Activated CD4-positive, alpha-beta T cell treated with anti-CD3 and anti-CD28 coated beads, Interleukin-2, Interleukin-6, amounts not matched to agents 100 ng/mL and 50 ng/mL, durations not matched to agents 16 hours and 8 hours (primary cell): ENCODE results near the gene SCEL.
"Not testable (repeated sequence)": the region's sequence is repeated elsewhere in the genome, so short reads cannot be mapped to it uniquely, and the experiment has no call there.

Source experiments
- DNase-seq: peaks from one replicate; pipeline ENCODE4 v3.0.0-alpha.2; 2020

Gene SCEL

DNA sequence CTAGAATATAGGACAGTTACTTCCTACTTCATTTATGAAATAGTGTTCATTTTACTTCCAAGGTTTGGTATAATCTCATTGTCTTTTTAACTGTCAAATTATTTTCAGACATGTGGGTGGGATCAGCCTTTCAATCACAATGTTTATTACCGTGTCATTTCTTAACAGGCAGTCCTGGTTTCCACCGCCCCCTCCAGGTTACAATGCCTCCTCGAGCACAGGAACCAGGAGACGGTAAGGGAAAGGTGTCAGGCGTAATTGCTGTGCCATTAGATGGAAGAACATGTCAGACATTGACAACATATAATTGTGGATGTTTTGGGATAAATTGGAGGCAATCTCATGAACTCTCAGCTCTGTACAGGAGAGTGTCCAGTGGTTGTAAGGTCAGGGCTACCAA, 36.5 kb downstream of the SCEL start:
- DNase-seq, result no peak

DNA sequence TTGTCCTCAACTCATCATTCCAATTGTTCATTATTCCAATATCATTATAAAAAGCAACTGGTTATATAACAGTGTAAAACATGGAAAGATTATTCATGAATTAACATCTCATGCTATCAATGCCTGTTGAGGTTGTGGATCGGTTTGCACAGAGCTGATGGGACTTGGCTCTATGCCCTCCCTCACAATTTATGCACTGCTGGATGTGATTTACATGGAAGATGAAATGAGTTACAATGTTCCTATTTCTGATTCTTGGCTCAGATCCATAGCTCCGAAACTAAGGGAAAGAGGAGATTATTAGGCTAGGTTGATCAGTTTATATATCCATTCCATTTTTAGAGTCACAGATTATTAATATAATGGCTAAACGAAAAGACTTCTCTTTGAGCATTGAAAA, 38.6 kb downstream of the SCEL start:
- no peak for DNase-seq

DNA sequence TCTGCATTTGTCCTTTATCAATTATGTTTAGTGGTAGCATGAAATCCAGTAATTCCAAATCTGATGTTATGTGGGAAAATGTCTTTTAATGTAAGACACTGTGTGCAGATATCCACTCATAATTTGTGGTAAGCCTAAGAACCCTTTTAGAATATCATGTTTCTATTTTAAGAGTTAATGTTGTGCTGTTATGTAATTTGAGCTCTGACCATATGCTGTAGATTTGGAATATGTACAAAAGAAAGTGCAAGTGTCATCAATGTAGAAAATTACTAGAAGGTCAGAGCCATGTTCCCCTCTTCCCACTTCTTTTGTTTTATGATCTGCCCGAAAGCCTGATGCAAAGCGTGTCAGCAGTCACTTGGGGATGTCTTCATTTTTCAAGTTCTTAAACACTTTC, 44.5 kb downstream of the SCEL start:
- DNase-seq, result no peak

DNA sequence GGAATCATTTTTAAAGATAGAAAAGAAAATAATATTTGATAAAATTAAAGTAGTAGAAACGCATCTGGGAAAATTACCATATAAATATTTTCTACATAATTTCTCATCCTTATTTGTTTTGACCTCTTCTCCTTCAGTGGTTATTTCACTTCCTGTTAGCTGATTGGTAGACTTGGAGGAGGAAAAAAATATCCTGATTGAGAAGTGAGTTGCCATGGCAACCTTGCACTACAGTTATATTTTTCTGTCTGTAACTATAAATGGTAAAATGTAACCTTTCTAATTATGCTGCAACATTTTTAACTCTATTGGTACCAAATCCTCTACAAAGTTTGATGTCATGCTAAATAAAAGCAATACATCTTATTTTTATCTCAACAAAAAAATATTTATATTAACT, 45.2 kb downstream of the SCEL start:
- DNase-seq, result no peak

DNA sequence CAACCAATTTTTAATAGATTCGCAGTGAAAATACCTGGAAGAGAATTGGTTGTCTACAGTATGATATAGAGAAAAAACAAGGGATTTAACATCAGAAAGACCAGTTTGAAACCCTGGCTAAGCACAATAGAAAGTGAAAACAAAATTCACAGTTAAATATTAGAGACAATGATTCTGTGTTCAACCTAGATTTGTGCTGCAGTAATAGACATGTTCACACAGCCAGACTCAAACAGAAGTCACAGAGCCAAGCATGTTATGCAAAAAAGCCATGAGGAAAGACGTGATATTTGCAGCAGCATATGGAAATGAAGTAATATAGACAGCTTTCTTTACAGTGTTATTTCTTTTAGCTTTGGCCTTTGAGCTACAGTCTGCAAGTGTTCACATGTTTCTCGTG, 48.1 kb downstream of the SCEL start:
- no peak for DNase-seq

DNA sequence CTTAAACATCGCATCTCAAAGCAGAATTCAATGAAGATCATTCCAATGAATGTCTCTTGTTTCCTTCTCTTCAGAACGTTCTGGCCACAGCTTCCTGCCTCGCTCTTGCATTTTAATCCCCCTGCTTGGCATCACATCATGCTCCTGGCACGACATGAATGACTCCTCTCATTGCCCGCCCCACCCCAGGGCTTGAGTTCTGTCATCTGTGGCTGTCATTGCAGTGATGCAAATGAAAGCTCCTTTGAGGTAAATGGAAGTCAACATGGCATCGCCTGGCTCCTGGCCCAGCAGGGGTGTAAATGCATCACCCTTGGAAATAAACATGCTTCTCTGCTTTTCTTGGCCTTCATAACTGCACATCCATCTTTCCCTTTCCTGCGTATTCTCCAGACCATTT, 48.6 kb downstream of the SCEL start:
- no peak for DNase-seq

DNA sequence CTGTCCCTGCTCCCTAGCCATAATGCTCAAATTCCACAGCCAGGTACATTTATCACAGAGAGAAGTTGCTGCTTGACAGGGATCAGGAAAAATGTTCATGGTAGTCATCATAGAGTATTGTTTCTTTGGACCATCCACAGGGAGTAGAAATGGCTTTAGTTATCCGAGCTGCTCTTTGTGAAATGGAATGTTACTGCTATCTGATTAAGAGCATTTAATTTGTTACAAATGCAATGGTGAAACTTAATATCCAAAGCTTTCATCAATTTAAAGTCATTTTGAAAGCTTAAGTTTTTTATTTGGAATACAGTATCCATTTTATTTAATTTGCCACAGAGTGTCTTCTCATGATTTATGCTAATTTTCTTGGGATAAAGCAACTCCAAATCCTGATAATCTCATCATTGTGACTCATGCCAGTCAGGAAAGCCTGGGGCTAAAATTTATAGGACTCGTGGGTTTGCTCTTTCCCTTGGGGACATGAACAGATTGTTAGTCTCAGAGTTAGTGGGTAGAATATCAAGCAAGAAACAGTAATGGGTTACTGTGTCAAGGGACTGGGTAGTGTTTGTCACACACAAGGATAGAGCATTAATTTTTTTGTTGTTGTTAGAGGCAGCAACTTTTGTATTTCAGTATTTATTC, 59.8 kb downstream of the SCEL start:
- no peak for DNase-seq

DNA sequence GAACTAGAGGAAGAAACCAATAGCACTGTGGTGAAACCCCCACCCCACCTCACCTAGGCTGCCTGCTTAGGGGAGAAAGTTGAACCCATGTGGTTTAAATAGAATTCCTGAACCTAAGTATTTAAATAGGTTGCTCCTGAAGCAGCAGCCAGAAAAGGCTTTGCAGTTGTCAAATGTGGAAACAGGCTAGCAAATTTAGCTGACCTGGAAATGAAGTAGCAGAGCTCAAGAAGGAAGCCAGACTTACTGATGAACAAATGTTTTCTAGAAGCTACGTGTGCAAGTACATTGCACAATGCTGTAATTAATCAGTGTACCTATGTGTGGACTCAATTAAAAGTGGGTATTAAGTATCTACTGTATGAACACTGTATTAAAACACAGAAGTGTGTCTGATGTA, 61.3 kb downstream of the SCEL start:
- DNase-seq, result no peak

DNA sequence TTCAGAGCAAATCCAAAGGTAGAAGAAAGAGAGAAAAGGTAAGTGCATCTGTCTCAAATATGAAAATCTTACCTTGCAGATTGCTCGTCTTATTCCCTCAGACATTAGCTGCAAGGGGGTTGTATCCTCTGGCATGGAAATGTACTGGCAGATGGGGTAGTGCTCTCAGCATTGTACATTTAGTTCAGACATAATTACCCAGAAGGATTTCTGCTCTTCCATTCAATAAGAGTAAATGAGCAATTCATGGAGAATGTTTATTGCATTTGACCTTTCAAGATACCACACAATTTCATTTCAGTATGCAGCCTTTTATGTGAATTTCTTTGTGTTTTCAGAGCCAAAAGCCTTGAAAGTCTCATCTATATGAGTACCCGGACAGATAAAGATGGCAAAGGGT, 63.8 kb downstream of the SCEL start:
- no peak for DNase-seq

DNA sequence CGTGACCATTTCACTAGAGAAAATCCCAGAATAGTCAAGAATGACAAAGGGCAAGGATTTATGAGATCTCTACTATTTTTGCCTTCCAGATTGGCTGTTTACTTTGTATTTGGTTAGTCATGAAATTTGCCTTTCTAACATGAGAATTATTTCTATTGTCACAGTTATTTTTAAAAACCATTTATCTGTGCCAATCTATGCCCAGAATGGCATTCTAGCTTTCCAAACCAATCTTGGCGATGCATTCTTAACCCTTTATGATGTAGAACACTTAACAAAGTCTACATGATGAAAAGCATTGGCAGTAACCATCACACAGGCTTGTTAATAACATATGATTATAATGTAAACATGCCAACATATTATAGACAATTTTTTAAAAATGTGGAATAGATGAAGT, 65.2 kb downstream of the SCEL start:
- DNase-seq, result no peak

DNA sequence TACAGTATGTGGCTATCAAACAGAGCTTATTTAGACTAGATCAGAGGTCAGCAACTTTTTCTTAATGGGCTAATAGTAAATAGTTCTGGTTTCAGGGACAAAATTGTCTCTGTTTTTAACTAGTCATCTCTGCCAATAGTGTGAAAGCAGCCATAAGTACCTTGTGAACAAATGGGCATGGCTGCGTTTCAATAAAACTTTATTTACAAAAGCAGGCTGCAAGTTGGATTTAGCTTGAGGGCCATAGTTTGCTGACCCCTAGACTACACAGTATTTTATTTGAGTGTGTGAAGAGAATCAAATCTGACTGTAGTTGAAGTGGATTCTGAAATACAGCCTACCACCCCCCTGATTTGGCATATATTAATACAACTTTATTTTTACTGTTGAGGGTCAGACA, 75.6 kb downstream of the SCEL start:
- DNase-seq, result no peak

DNA sequence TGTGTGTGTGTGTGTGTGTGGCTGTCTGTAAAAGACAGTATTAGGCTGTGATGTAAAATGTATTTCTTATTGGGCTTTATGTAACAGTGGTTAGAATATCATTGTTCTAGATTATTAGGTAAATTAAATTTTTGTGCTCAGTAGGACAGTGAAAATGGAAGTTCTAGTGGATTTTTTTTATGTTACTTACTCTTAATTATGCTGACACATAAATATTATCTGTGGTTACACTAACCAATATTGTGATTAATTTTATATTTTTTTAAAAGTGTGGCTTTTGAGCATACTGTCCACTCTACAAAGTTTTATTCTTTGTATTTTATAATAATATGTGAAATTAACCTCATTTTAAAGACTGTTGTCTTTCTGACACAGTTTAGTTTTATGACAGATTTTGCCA, 80.5 kb downstream of the SCEL start:
- DNase-seq, result no peak

DNA sequence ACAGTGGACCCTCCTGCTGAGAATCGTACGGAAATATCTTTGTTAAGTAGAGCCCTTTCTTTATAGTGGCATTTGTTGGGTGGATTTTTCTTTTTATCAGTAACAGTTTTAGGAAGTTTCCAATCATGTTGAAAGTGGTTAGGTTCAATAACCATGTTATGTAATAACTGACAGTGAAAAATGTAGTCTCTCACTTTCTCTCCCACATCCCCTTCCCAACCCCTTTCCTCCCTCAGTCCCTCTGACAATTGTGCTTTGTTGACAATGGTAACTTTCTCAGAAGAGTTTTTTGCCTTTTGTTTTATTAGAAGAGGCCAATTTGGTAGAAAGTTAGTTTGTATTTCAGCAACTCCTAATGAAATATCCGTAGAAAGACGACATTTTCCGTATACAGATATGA, 84.1 kb downstream of the SCEL start:
- no peak for DNase-seq

DNA sequence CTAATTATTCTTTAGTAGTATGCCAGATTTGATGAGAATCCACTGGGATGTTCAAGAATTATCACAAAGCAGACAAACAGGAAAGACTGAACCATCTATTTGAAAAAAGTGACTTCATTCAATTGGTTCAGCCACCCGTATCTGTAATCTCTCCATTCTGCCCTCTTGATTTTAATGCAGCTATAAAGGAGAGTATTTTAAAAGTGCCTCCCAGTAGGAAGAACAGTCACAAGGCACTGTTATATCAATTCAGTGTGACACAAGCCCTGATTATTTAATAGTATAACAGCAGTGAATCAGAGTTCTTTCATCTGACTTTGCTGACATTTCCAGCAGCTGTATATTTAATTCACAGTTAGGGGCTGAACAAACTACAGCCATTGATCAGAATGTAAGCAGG, 84.6 kb downstream of the SCEL start:
- no peak for DNase-seq

DNA sequence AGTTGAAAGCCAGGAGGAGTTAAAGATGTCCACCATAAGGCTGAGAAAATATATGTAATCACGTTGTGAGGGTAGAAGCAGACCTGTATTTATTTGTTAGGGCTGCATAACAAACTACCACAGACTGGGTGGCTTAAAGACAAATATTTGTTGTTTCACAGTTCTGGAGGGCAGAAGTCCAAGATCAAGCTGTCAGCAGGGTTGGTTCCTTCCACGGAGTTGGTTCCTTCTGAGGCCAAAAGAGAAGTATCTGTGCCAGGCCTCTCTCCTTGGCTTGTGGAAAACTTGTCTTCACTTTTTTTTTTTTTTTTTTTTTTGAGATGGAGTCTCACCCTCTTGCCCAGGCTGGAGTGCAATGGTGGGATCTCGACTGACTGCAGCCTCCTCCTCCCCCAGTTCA, 88.3 kb downstream of the SCEL start:
- DNase-seq, result no peak

DNA sequence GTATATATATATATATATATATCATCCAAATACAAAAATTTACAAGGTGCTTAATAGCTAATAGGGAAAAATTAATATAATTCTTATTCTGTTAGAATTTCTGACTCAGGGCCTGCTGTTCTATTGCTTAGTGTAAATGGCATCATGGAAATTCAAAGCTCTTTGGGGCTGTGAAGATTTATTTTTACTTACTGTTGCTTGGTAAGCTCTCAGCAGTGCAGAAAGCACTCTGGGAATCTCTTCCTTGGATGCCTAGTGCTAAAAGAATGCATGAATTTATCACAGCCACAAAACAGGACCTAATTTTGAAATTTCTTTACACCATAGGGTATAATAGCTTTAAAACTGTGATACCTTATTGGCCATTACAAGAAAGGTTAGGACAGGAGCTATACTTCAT, 92.7 kb downstream of the SCEL start:
- DNase-seq, result no peak

DNA sequence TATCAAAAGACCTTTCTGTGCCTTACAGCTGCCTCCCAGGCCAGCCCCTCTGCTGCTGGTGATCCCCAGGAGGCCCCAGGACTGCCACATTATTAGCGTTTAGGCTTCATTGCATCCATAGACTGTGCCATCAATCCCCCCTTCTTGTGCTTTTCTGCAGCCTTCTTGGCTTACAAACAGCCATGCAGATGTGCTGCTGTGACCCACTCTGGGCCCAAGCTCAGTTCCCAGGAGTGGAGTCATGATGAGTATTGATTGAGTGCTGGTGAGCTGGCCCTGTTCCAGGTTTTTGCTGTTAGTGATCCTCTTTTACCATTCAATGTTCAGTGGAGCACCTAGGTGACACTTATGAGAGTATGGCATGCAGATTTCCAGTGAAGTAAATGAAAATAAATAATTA, 102.1 kb downstream of the SCEL start:
- DNase-seq, result no peak

DNA sequence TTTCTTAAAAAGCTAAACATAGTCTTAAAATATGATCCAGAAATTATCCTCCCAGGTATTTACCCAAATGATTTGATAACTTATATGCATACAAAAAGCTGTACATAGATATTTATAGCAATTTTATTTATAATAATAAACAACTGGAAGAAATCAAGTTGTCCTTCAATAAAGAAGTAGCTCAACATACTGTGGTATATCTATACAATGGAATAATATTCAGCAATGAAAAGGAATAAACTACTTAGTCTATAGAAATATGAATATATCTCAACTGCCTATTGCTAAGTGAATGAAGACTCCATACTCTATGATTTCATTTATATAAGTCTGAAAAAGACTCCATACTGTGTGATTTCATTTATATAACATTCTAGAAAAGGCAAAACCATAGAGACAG, 114.9 kb downstream of the SCEL start:
- DNase-seq, result no peak

DNA sequence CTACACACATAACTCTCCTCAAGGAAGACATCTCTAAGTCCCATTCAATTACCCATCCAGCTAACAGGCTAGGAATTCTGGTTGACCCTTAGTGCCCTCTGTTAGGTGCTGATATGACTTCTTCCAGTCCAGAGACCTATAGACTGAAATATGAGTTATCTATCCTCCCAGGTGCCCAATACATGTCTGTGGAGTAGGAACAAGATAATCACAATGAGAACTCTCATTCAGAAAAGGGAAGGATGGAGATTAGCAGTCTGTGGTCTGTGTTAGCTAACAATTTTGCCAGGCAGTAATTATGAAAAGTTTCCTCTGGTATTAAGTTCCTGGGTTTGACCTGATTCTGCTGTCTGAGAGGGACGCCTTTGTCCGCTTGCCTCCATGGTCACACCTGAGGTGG, 117.8 kb downstream of the SCEL start:
- DNase-seq, result no peak

DNA sequence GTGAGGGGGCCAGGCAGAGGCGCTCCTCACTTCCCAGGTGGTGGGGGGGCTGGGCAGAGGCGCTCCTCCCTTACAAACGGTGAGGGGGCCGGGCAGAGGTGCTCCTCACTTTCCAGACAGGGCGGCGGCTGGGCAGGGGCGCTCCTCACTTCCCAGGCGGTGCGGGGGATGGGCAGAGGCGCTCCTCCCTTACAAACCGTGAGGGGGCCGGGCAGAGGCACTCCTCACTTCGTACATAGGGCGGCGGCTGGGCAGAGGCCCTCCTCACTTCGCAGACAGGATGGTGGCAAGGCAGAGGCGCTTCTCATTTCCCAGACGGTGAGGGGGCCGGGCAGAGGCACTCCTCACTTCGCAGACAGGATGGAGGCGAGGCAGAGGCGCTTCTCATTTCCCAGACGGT, 124.5 kb downstream of the SCEL start:
- DNase-seq, result not testable (repeated sequence)

DNA sequence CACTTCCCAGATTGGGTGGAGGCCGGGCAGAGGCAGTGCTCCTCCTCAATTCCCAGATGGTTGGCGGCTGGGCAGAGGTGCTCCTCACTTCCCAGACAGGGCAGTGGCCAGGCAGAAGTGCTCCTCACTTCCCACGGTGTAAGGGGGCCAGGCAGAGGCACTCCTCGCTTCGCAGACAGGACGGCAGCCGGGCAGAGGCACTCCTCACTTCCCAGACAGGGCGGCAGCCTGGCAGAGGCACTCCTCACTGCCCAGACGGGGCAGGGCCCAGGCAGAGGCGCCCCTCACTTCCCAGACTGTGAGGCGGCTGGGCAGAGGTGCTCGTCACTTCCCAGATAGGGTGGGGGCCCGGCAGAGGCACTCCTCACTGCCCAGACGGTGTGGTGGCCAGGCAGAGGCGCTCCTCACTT, 125.3 kb downstream of the SCEL start:
- no peak for DNase-seq

DNA sequence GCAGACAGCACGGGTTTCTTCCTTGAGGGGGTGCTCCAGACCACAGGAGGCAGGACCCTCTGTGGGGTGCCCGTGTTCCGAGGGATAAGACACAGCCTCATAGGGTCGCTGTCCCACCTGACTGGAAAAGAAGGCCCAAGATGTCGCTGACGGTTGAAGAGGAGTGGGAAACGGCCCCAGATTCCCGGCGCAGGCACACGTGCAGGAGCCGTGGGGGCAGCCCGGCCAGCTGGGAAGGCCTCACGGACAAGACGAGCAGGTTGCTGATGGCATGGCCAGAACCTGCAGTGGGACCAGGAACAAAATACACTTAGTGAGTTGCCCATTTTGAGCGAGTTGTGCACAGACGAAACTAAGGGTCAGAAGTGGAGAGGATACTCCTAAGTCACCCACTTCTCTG, 126.8 kb downstream of the SCEL start:
- not testable (repeated sequence) for DNase-seq

DNA sequence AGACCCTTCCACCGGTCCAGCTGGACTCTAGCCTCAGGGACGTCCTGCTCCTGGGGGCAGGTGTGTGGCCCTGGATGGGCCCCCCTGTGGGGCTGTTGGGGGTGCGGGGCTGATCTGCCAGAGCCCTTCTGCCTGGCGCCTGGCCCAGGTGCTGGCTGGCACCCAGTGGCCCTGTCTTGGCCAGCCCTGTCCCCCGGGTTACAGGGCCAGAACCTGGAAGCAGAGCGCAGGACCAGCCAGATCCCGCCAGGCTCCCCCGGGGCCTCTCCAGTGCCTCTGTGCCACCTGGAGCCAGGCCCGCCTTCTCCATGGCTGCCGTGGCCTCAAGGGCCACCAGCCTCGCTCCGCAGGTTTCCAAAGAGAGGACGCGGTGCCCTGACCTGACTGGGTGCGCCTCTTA, 127.3 kb downstream of the SCEL start:
- DNase-seq, result not testable (repeated sequence)

DNA sequence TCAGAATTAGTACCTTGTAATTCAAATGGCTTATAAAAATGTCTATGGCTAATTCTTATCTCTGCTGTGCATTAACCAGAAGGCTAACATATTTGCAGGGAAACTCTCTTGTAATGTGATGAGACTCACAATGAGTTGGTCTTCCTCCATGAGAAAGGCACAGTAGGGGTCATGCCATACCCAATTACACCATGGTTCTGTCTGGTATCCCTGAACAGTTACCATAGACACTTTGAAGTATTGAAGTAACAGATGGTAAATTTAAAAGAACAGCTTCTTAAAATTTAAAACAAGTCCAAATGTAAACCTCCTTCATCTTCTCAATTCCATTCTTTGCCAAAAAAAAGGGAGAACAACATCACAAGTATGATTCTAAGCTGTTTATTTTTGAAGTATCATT, 139.3 kb downstream of the SCEL start:
- no peak for DNase-seq

DNA sequence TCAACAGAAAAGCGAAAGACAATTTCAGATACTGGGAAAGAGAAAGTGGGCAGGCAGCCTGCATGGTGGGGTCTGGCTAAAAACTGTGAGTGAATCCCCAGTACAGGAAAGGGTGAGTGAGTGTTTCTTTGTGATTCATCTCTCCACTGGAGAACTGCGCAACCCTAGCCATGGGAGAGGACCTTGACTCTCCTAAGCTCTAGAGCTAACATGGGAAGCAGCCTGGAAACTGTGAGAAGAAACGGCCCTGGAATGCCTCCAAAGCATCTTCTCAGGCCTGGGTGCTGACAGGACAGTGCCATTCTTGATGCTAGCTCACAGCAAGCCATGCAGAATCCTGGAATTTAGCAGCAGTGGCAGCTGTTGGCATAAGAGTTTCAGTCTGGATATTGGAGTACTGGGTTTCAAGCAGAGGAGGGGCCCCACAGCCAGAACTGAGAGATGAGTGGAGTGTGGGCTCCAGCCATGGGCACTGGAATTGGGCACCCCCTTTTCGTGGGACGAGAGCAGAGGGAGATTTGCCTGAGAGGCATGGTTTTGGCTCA, 143.3 kb downstream of the SCEL start:
- DNase-seq, result no peak

DNA sequence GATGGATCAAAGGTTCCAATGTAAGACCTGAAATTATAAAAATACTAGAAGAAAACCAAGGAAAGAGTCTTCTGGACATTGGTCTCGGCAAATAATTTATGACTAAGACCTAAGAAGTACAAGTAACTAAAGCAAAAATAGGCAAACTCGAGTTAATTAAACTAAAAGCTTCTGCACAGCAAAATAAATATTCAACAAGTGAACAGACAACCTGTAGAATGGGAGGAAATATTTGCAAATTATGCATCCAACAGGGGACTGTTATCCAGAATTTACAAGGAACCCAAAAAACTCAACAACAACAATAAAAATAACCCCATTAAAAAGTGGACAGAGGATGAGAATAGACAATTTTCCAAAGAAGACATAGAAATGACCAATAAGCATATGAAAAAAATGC, 152.3 kb downstream of the SCEL start:
- no peak for DNase-seq
